Endothelial cell of umbilical vein (primary cell): ENCODE data around the gene NMT1. TPM values are rescaled to one million over a fixed set of nuclear protein-coding genes. Genes with fewer than 3 reads are reported as not detected.

Experiments used
- BruUV-seq: library from RNA; stranded (reverse); fragments of 400-500 nt; replicated peaks from 2 replicates; lab custom pipeline; 2021; lab: Mats Ljungman, UMichigan
- CTCF ChIA-PET: fragments of 300-600, 350-600 bp; sonication (Branson Sonifier 250); formaldehyde crosslinking; loops from one replicate; lab custom pipeline; 2021; ENCODE audit warnings: antibody characterized with exemption, inconsistent platforms; lab: Charles Lee
- POLR2A ChIA-PET: fragments of 300-600, 350-600 bp; sonication (Branson Sonifier 250); formaldehyde crosslinking; loops from one replicate; lab custom pipeline; 2021; ENCODE audit warnings: antibody characterized with exemption, inconsistent platforms; lab: Charles Lee
- DNase-seq: peaks from one replicate; pipeline ENCODE4 v3.0.0-alpha.2; 2011; ENCODE audit warnings: low read depth, low spot score
- FAIRE-seq: peaks from 2 replicates; lab custom pipeline; 2011; peaks lifted over from hg19 to GRCh38; lab: Jason Lieb, UNC
- H2AFZ ChIP-seq: 2 replicates; pipeline ENCODE4 v1.6.0; 2012; ENCODE audit warnings: low read depth, low read length, control low read depth, inconsistent platforms
- H3K27ac ChIP-seq: 2 replicates; pipeline ENCODE4 v1.5.1; 2011; ENCODE audit warnings: low read depth, mild to moderate bottlenecking, control low read depth, low read length, moderate library complexity; ENCODE audit not compliant: insufficient read depth
- H3K27me3 ChIP-seq, 2 experiments: 2 replicates each; pipeline versions ENCODE4 v1.6.0 to v1.6.1; 2011; ENCODE audit warnings: low read length in 2 of 2, mixed read lengths in 1 of 2; ENCODE audit not compliant: control insufficient read depth in 2 of 2, insufficient read depth in 2 of 2
- H3K36me3 ChIP-seq, 2 experiments: 2 replicates in 1 of 2; 3 replicates in 1 of 2; pipeline ENCODE4 v1.5.1; 2011; ENCODE audit warnings: low read length in 2 of 2, mild to moderate bottlenecking in 1 of 2, moderate library complexity in 1 of 2; ENCODE audit not compliant: control insufficient read depth in 2 of 2, insufficient read depth in 2 of 2; ENCODE audit errors: extremely low read depth in 1 of 2
- H3K4me1 ChIP-seq: 3 replicates; pipeline ENCODE4 v1.5.1; 2011; ENCODE audit warnings: mild to moderate bottlenecking, low read length; ENCODE audit not compliant: control insufficient read depth, insufficient read depth; ENCODE audit errors: extremely low read depth
- H3K4me2 ChIP-seq: 2 replicates; pipeline ENCODE4 v1.6.1; 2011; ENCODE audit warnings: low read length, control low read depth, mixed read lengths; ENCODE audit not compliant: insufficient read depth
- H3K4me3 ChIP-seq, 3 experiments: fragments of 200-600 bp in 1 of 3; sonication (generic), shearing (Covaris generic) in 1 of 3; replicated peaks in 1 of 3; 2 replicates each; pipeline ENCODE4 v1.5.1; 2011 to 2016; ENCODE audit warnings: control low read depth in 3 of 3, low read length in 3 of 3, mild to moderate bottlenecking in 2 of 3, inconsistent platforms in 1 of 3, low read depth in 1 of 3, moderate library complexity in 1 of 3; ENCODE audit not compliant: insufficient read depth in 1 of 3
- H3K79me2 ChIP-seq: 2 replicates; pipeline ENCODE4 v1.6.0; 2012; ENCODE audit warnings: low read length, inconsistent platforms; ENCODE audit not compliant: control insufficient read depth, insufficient read depth
- H3K9ac ChIP-seq: replicated peaks from 2 replicates; pipeline ENCODE3; 2011; ENCODE audit warnings: low read length, control low read depth; ENCODE audit not compliant: insufficient read depth; ENCODE audit errors: extremely low read depth
- H3K9me1 ChIP-seq: replicated peaks from 3 replicates; pipeline ENCODE4 v1.6.0; 2011; ENCODE audit warnings: mild to moderate bottlenecking, low read length; ENCODE audit not compliant: control insufficient read depth, insufficient read depth; ENCODE audit errors: extremely low read depth
- H3K9me3 ChIP-seq: replicated peaks from 2 replicates; pipeline ENCODE4 v1.5.1; 2012; ENCODE audit warnings: low read length, inconsistent platforms; ENCODE audit not compliant: control insufficient read depth, insufficient read depth
- H4K20me1 ChIP-seq: replicated peaks from 2 replicates; pipeline ENCODE3; 2011; ENCODE audit warnings: mild to moderate bottlenecking, low read length; ENCODE audit not compliant: control insufficient read depth, insufficient read depth; ENCODE audit errors: extremely low read depth
- EZH2 ChIP-seq: IDR thresholded peaks from 2 replicates; pipeline ENCODE4 v1.6.1; 2012; ENCODE audit warnings: borderline replicate concordance, low read depth, mild to moderate bottlenecking, moderate library complexity, low read length, inconsistent platforms; ENCODE audit not compliant: severe bottlenecking
- FOS ChIP-seq: IDR thresholded peaks from 2 replicates; pipeline ENCODE4 v1.6.1; 2011; ENCODE audit warnings: mild to moderate bottlenecking, low read length, moderate library complexity, borderline replicate concordance; ENCODE audit not compliant: insufficient read depth
- GATA2 ChIP-seq: IDR thresholded peaks from 2 replicates; pipeline ENCODE4 v1.7.0; 2011; ENCODE audit warnings: low read depth, mild to moderate bottlenecking, moderate library complexity, mixed read lengths, low read length; ENCODE audit not compliant: insufficient read length, insufficient read depth
- JUN ChIP-seq: IDR thresholded peaks from 2 replicates; pipeline ENCODE4 v1.6.1; 2011; ENCODE audit warnings: borderline replicate concordance, low read depth; ENCODE audit not compliant: insufficient read length, insufficient read depth
- MAX ChIP-seq: IDR thresholded peaks from 2 replicates; pipeline ENCODE4 v1.6.1; 2011; ENCODE audit not compliant: insufficient read depth, insufficient read length
- MYC ChIP-seq: IDR thresholded peaks from one replicate; pipeline ENCODE4 v1.6.1; 2011; ENCODE audit warnings: mild to moderate bottlenecking, low read depth, low read length
- POLR2A ChIP-seq: IDR thresholded peaks from 2 replicates; pipeline ENCODE4 v1.6.1; 2012; ENCODE audit warnings: low read depth, mild to moderate bottlenecking, control low read depth, low read length
- POLR2AphosphoS5 ChIP-seq: IDR thresholded peaks from 2 replicates; pipeline ENCODE4 v1.6.1; 2012; ENCODE audit warnings: low read depth, mild to moderate bottlenecking, control low read depth, low read length, moderate library complexity; ENCODE audit not compliant: insufficient read depth
- dilution Hi-C: fragments of 300-500 bp; cut with MboI; formaldehyde crosslinking; loops from one replicate; pipeline ENCODE4 v1.15.0; 2019; ENCODE audit warnings: low sequenced_read_pairs; ENCODE audit not compliant: extremely low pct_ligation_motif_present
- intact Hi-C: fragments of 100-400 bp; cut with micrococcal nuclease; formaldehyde crosslinking; loops from one replicate; pipeline ENCODE4 v1.10.0; 2022
- polyA plus RNA-seq, 4 experiments: library from polyadenylated mRNA; depleted of rRNA in 3 of 4; stranded (reverse) in 3 of 4; unstranded in 1 of 4; fragments of >200 nt; gene quantifications; 2 replicates each; pipeline versions ENCODE4 v1.2.1 to v1.2.3, GENCODE V29; 2011 to 2012; ENCODE audit warnings: missing spikeins in 1 of 4
- total RNA-seq: library from RNA; stranded (reverse); gene quantifications from 2 replicates; pipeline ENCODE4 v1.2.3, GENCODE V29; 2021
- TF ChIP-seq, protein P1 (sequence below), 2 donors: IDR thresholded peaks; 1 replicate in 1 of 2; 2 replicates in 1 of 2; pipeline ENCODE4 v1.5.1; 2011; ENCODE audit warnings: low read length in 2 of 2, mild to moderate bottlenecking in 2 of 2, moderate library complexity in 2 of 2, control low read depth in 1 of 2, inconsistent platforms in 1 of 2, low read depth in 1 of 2; ENCODE audit not compliant: insufficient read depth in 1 of 2; ENCODE audit errors: extremely low read depth in 1 of 2

The NMT1 gene
- total and polyA plus RNA-seq, 2 donors (not counting 3 experiments of a cell fraction or from before 2014, with no cell fraction given), result 37.6 to 135 TPM

- BruUV-seq, result no TSS peak
- no peak overlapping the region for H3K4me2 ChIP-seq
- no peak for TF ChIP-seq POLR2A
- TF ChIP-seq, protein P1, sequence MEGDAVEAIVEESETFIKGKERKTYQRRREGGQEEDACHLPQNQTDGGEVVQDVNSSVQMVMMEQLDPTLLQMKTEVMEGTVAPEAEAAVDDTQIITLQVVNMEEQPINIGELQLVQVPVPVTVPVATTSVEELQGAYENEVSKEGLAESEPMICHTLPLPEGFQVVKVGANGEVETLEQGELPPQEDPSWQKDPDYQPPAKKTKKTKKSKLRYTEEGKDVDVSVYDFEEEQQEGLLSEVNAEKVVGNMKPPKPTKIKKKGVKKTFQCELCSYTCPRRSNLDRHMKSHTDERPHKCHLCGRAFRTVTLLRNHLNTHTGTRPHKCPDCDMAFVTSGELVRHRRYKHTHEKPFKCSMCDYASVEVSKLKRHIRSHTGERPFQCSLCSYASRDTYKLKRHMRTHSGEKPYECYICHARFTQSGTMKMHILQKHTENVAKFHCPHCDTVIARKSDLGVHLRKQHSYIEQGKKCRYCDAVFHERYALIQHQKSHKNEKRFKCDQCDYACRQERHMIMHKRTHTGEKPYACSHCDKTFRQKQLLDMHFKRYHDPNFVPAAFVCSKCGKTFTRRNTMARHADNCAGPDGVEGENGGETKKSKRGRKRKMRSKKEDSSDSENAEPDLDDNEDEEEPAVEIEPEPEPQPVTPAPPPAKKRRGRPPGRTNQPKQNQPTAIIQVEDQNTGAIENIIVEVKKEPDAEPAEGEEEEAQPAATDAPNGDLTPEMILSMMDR (IDR thresholded peaks at IDR 0.05; ENCODE audit: extremely low read depth in 1 of 2, insufficient read depth in 1 of 2, low read depth in 1 of 2, low read length in 2 of 2), result peak in 1 of 2 donors; percentile 32
- H3K79me2 ChIP-seq, result no peaks in the 10 kb centered on the region
- no peaks in the 10 kb centered on the region for H3K9me3 ChIP-seq
- H2AFZ ChIP-seq, result no peak overlapping the region
- no peak overlapping the region for H3K27ac ChIP-seq
- POLR2A ChIA-PET, result no interaction called here
- H3K4me1 ChIP-seq, result peaks cover 17% of the 10 kb centered on the region
- H3K27me3 ChIP-seq, result no peaks in the 10 kb centered on the region
- intact Hi-C loops (loop anchor here (5.0 kb wide), 1 partner anchor 50 kb away; the partner anchor contains the start of gene C1QL1), dilution Hi-C loops (no loop called here)
- CTCF ChIA-PET, result interaction anchor here (1.0 to 13.8 kb wide), 2 partner anchors 97 to 138 kb away, joined by 3 to 331 read pairs; partner anchors contain the start of gene GFAP
- no peaks in the 10 kb centered on the region for H4K20me1 ChIP-seq
- no peaks in the 10 kb centered on the region for H3K36me3 ChIP-seq
- H3K9me1 ChIP-seq, result no peaks in the 10 kb centered on the region
- no peak for FAIRE-seq
- H3K4me3 ChIP-seq, result no peak overlapping the region
- no peak for DNase-seq
- H3K9ac ChIP-seq, result no peak overlapping the region
Observed at GRCh38 chr17:45016823-45017222, 44.3 kb upstream of the NMT1 start.

- H3K4me3 ChIP-seq, result peak overlapping the region in 2 of 3 experiments; percentile 16 to 39
- H3K79me2 ChIP-seq, result no peaks in the 10 kb centered on the region
- intact Hi-C loops (loop anchor here (2.0 to 5.0 kb wide), 2 partner anchors 51 to 72 kb away; partner anchors contain the start of genes C1QL1 and KIF18B), dilution Hi-C loops (no loop called here)
- CTCF ChIA-PET, result interaction anchor here (0.8 to 13.8 kb wide), 7 partner anchors 17 to 137 kb away, joined by 3 to 331 read pairs (median 9); partner anchors contain the start of gene GFAP
- TF ChIP-seq MAX, result no peak
- TF ChIP-seq GATA2, result no peak
- TF ChIP-seq POLR2A, result no peak
- no peak for TF ChIP-seq FOS
- no peak for TF ChIP-seq EZH2
- TF ChIP-seq, protein P1 (IDR thresholded peaks at IDR 0.05; ENCODE audit: extremely low read depth in 1 of 2, insufficient read depth in 1 of 2, low read depth in 1 of 2, low read length in 2 of 2), result no peak
- no peak for TF ChIP-seq MYC
- TF ChIP-seq JUN, result no peak
- no peak for TF ChIP-seq POLR2AphosphoS5
- H3K27ac ChIP-seq, result no peak overlapping the region
- no peaks in the 10 kb centered on the region for H4K20me1 ChIP-seq
- no peaks in the 10 kb centered on the region for H3K9me1 ChIP-seq
- no TSS peak for BruUV-seq
- H3K36me3 ChIP-seq, result no peaks in the 10 kb centered on the region
- FAIRE-seq (no peak), DNase-seq (no peak)
- H3K27me3 ChIP-seq, result no peaks in the 10 kb centered on the region
- H2AFZ ChIP-seq, result peak overlapping the region; percentile 87
- no peaks in the 10 kb centered on the region for H3K9me3 ChIP-seq
- POLR2A ChIA-PET, result no interaction called here
- peaks cover 17% of the 10 kb centered on the region for H3K4me1 ChIP-seq
- H3K9ac ChIP-seq, result peak overlapping the region; percentile 32
- H3K4me2 ChIP-seq, result peak overlapping the region; percentile 72
Observed at GRCh38 chr17:45018514-45018847, 42.6 kb upstream of the NMT1 start.
